HG02885 (cell line): Measurements from ENCODE around the gene PSMD11.
"Not testable (repeated sequence)": the region's sequence is repeated elsewhere in the genome, so short reads cannot be mapped to it uniquely, and the experiment has no call there.

Experiments
- ATAC-seq: cut with Tn5 transposase; IDR thresholded peaks from one replicate; pipeline ENCODE4 v1.9.1; 2021; ENCODE audit warnings: mild to moderate bottlenecking; ENCODE audit not compliant: unreplicated experiment, poor library complexity

PSMD11 gene

GRCh38 chr17:32444301-32445073, at the start of gene PSMD11:
PSMD11 (plus strand) TSS chr17:32444510; CDS start chr17:32444524, 14 bp downstream.
- ATAC-seq = peak; percentile 95

GRCh38 chr17:32396343-32396742, 48.0 kb upstream of the PSMD11 start:
- no peak for ATAC-seq

GRCh38 chr17:32398946-32399345, 45.4 kb upstream of the PSMD11 start:
- no peak for ATAC-seq

GRCh38 chr17:32410085-32410484, 34.2 kb upstream of the PSMD11 start:
- not testable (repeated sequence) for ATAC-seq

GRCh38 chr17:32426894-32427293, 17.4 kb upstream of the PSMD11 start:
- no peak for ATAC-seq

- ATAC-seq = no peak
These were observed 14.7 kb upstream of the PSMD11 start for GRCh38 chr17:32429598-32429997.

GRCh38 chr17:32440722-32441121, 3.6 kb upstream of the PSMD11 start:
- ATAC-seq = no peak

- ATAC-seq = no peak
These were observed 2.4 kb upstream of the PSMD11 start for GRCh38 chr17:32441886-32442285.

- ATAC-seq = no peak
These were observed 446 bp upstream of the PSMD11 start for GRCh38 chr17:32443827-32444300.

- no peak for ATAC-seq
These were observed 735 bp downstream of the PSMD11 start for GRCh38 chr17:32445074-32445415.

- no peak for ATAC-seq
These were observed 1.2 kb downstream of the PSMD11 start for GRCh38 chr17:32445497-32445896.

GRCh38 chr17:32445971-32446370, 1.7 kb downstream of the PSMD11 start:
- ATAC-seq = no peak

GRCh38 chr17:32446949-32447348, 2.6 kb downstream of the PSMD11 start:
- ATAC-seq = no peak

GRCh38 chr17:32449963-32450362, 5.7 kb downstream of the PSMD11 start:
- ATAC-seq = no peak

GRCh38 chr17:32450379-32450778, 6.1 kb downstream of the PSMD11 start:
- ATAC-seq = not testable (repeated sequence)

- no peak for ATAC-seq
These were observed 7.6 kb downstream of the PSMD11 start for GRCh38 chr17:32451879-32452278.

GRCh38 chr17:32452281-32452680, 8.0 kb downstream of the PSMD11 start:
- no peak for ATAC-seq

- ATAC-seq = no peak
These were observed 9.1 kb downstream of the PSMD11 start for GRCh38 chr17:32453370-32453769.

GRCh38 chr17:32458371-32458770, 14.1 kb downstream of the PSMD11 start:
- no peak for ATAC-seq

GRCh38 chr17:32460054-32460453, 15.7 kb downstream of the PSMD11 start:
- ATAC-seq = no peak

GRCh38 chr17:32461498-32461852, 17.2 kb downstream of the PSMD11 start:
- no peak for ATAC-seq

- ATAC-seq = no peak
These were observed 17.7 kb downstream of the PSMD11 start for GRCh38 chr17:32461853-32462617.
